CD4-positive, alpha-beta memory T cell (primary cell): Measurements from ENCODE around the gene EXOC3L1. TPM values are rescaled to one million over a fixed set of nuclear protein-coding genes. Genes with fewer than 3 reads are reported as not detected.
A peak's percentile ranks its signal among the peaks of the same experiment; 100 is the strongest.

Experiments
- CTCF ChIA-PET: fragments of 350-600 bp; sonication (Branson Sonifier 250); formaldehyde crosslinking; loops from one replicate; lab custom pipeline; 2021; ENCODE audit warnings: inconsistent platforms; ENCODE audit not compliant: partially characterized antibody; lab: Charles Lee
- POLR2A ChIA-PET: fragments of 350-600 bp; sonication (Branson Sonifier 250); formaldehyde crosslinking; loops from one replicate; lab custom pipeline; 2021; ENCODE audit not compliant: partially characterized antibody; lab: Charles Lee
- DNase-seq, 5 donors: peaks; one replicate each; pipeline versions ENCODE4 v3.0.0 to v3.0.0-alpha.2; 2020 to 2022; ENCODE audit warnings: mixed read lengths in 1 of 5
- H3K27ac ChIP-seq: one replicate; pipeline ENCODE4 v1.7.0; 2013; ENCODE audit warnings: low read depth, low read length
- H3K27me3 ChIP-seq: 2 replicates; pipeline ENCODE4 v1.7.0; 2013; ENCODE audit warnings: mild to moderate bottlenecking, low read length, moderate library complexity; ENCODE audit not compliant: insufficient read depth
- H3K36me3 ChIP-seq: 2 replicates; pipeline ENCODE4 v1.7.0; 2013; ENCODE audit warnings: mild to moderate bottlenecking, low read length, moderate library complexity; ENCODE audit not compliant: insufficient read depth
- H3K4me1 ChIP-seq: 2 replicates; pipeline ENCODE4 v1.7.0; 2013; ENCODE audit warnings: mild to moderate bottlenecking, low read length, moderate library complexity; ENCODE audit not compliant: insufficient read depth
- H3K4me3 ChIP-seq, 2 donors: one replicate each; pipeline ENCODE4 v1.7.0; 2013; ENCODE audit warnings: low read length in 2 of 2, mild to moderate bottlenecking in 1 of 2
- H3K9me3 ChIP-seq, 2 donors: one replicate each; pipeline ENCODE4 v1.7.0; 2013; ENCODE audit warnings: low read length in 2 of 2, control low read depth in 1 of 2; ENCODE audit not compliant: control insufficient read depth in 1 of 2
- H3K27ac Mint-ChIP-seq, 7 donors: one replicate each; pipeline ENCODE4 v1.8.0; 2020 to 2021; ENCODE audit warnings: mixed read lengths in 7 of 7, mild to moderate bottlenecking in 6 of 7, inconsistent platforms in 3 of 7, moderate library complexity in 3 of 7
- H3K27me3 Mint-ChIP-seq, 2 donors: one replicate each; pipeline ENCODE4 v1.8.0; 2020 to 2021; ENCODE audit warnings: mixed read lengths in 2 of 2
- H3K36me3 Mint-ChIP-seq, 2 donors: one replicate each; pipeline ENCODE4 v1.8.0; 2020 to 2021; ENCODE audit warnings: mixed read lengths in 2 of 2, inconsistent platforms in 1 of 2, mild to moderate bottlenecking in 1 of 2
- H3K4me1 Mint-ChIP-seq, 4 donors: one replicate each; pipeline ENCODE4 v1.8.0; 2020 to 2021; ENCODE audit warnings: mixed read lengths in 4 of 4, mild to moderate bottlenecking in 1 of 4
- H3K4me3 Mint-ChIP-seq, 8 donors: one replicate each; pipeline ENCODE4 v1.8.0; 2020 to 2021; ENCODE audit warnings: mixed read lengths in 8 of 8, mild to moderate bottlenecking in 7 of 8, moderate library complexity in 6 of 8, inconsistent platforms in 3 of 8
- H3K9me3 Mint-ChIP-seq, 8 donors: one replicate each; pipeline ENCODE4 v1.8.0; 2020 to 2021; ENCODE audit warnings: mixed read lengths in 8 of 8, mild to moderate bottlenecking in 5 of 8, inconsistent platforms in 3 of 8, moderate library complexity in 1 of 8
- intact Hi-C: fragments of 100-400 bp; cut with micrococcal nuclease; formaldehyde crosslinking; loops from one replicate; pipeline ENCODE4 v1.15.1; 2023
- polyA plus RNA-seq, 2 donors: library from polyadenylated mRNA; unstranded; fragments of 300-500 nt; fragmentation: Illumina TruSeq; gene quantifications; one replicate each; pipeline ENCODE4 v1.2.3, GENCODE V29; 2021
- total RNA-seq, 2 experiments: library from RNA; stranded (reverse); gene quantifications; one replicate each; pipeline ENCODE4 v1.2.3, GENCODE V29; 2021

Gene EXOC3L1
- total and polyA plus RNA-seq, 4 experiments from 2014 or later, result 0.21 TPM; not detected in 3

- Histone ChIP-seq H3K36me3 (no peaks in the 10 kb centered on the region), H3K27ac (no peak overlapping the region), H3K4me3 (peak overlapping the region in 1 of 2 donors; percentile 54), H3K4me1 (peaks cover 65% of the 10 kb centered on the region), H3K27me3 (peaks cover 25% of the 10 kb centered on the region), H3K9me3 (no peaks in the 10 kb centered on the region)
- ChIA-PET POLR2A (interaction anchor here (0.8 to 13.1 kb wide), 11 partner anchors 10 to 318 kb away, joined by 3 to 320 read pairs (median 7); partner anchors contain the start of genes ATP6V0D1, B3GNT9, CBFB and E2F4), CTCF (interaction anchor here (0.8 to 7.9 kb wide), 6 partner anchors 9 to 150 kb away, joined by 3 to 71 read pairs (median 10); no protein-coding TSS in a partner anchor)
- Mint-ChIP-seq H3K4me1 (peaks cover 18 to 61% (median 33%) of the 10 kb centered on the region in 4 donors), H3K27me3 (peaks cover 13 to 18% of the 10 kb centered on the region in 2 donors), H3K9me3 (no peaks in the 10 kb centered on the region), H3K27ac (peak overlapping the region in 1 of 7 donors; percentile 35), H3K36me3 (peaks cover 0 to 18% of the 10 kb centered on the region in 2 donors), H3K4me3 (peak overlapping the region; percentile 25 to 76 (median 56))
- intact Hi-C loops, result loop anchor here (5.0 kb wide), 1 partner anchor 85 kb away; the partner anchor contains the start of genes FHOD1 and SLC9A5
- no peak for DNase-seq
These were observed 27.3 kb downstream of the EXOC3L1 start for GRCh38 chr16:67162506-67163163.

- Histone ChIP-seq H3K4me3 (peak overlapping the region in 1 of 2 donors; percentile 95), H3K9me3 (no peaks in the 10 kb centered on the region), H3K4me1 (peaks cover 75% of the 10 kb centered on the region), H3K36me3 (no peaks in the 10 kb centered on the region), H3K27ac (no peak overlapping the region), H3K27me3 (peaks cover 19% of the 10 kb centered on the region)
- peak overlapping the region in 1 of 7 donors; percentile 35 for H3K27ac Mint-ChIP-seq
- peaks cover 26 to 64% (median 43%) of the 10 kb centered on the region in 4 donors for H3K4me1 Mint-ChIP-seq
- ChIA-PET CTCF (interaction anchor here (2.2 to 13.4 kb wide), 5 partner anchors 7 to 146 kb away, joined by 14 to 187 read pairs (median 58); partner anchors contain the start of genes MATCAP1 and NOL3), POLR2A (interaction anchor here (0.9 to 13.1 kb wide), 11 partner anchors 9 to 319 kb away, joined by 3 to 320 read pairs (median 22); partner anchors contain the start of genes ATP6V0D1, B3GNT9, CBFB and EXOC3L1)
- peaks cover 4 to 18% of the 10 kb centered on the region in 2 donors for H3K36me3 Mint-ChIP-seq
- DNase-seq, result no peak
- peaks cover 8 to 13% of the 10 kb centered on the region in 2 donors for H3K27me3 Mint-ChIP-seq
- intact Hi-C loops, result loop anchor here (2.0 to 5.0 kb wide), 3 partner anchors 65 to 215 kb away; partner anchors contain the start of genes FHOD1, SLC9A5 and TMEM208
- no peaks in the 10 kb centered on the region for H3K9me3 Mint-ChIP-seq
- peak overlapping the region in 7 of 8 donors; percentile 42 to 92 (median 58) for H3K4me3 Mint-ChIP-seq
These were observed 28.3 kb downstream of the EXOC3L1 start for GRCh38 chr16:67161595-67162058.

GRCh38 chr16:67158637-67159600 is 31.0 kb downstream of the EXOC3L1 start:
- Mint-ChIP-seq H3K27me3 (peaks cover 3% of the 10 kb centered on the region in 2 donors), H3K4me3 (peak overlapping the region; percentile 92 to 96 (median 94)), H3K9me3 (no peaks in the 10 kb centered on the region), H3K36me3 (peaks cover 4 to 18% of the 10 kb centered on the region in 2 donors), H3K4me1 (peaks cover 36 to 73% (median 52%) of the 10 kb centered on the region in 4 donors), H3K27ac (peak overlapping the region; percentile 94 to 100 (median 99))
- H3K9me3 ChIP-seq, result no peaks in the 10 kb centered on the region
- DNase-seq, result peak; percentile 86 to 91 (median 88)
- peaks cover 79% of the 10 kb centered on the region for H3K4me1 ChIP-seq
- intact Hi-C loops, result loop anchor here (1.0 to 2.0 kb wide), 6 partner anchors 9 to 130 kb away; partner anchors contain the start of genes B3GNT9, CBFB, MATCAP1 and PHAF1
- ChIA-PET CTCF (interaction anchor here (0.9 to 13.4 kb wide), 10 partner anchors 8 to 188 kb away, joined by 3 to 187 read pairs (median 10); partner anchors contain the start of genes B3GNT9, MATCAP1, NOL3 and TMEM208), POLR2A (interaction anchor here (0.6 to 13.1 kb wide), 25 partner anchors 6 to 555 kb away, joined by 3 to 320 read pairs (median 7); partner anchors contain the start of genes ATP6V0D1, B3GNT9, CBFB and CIAO2B)
- H3K36me3 ChIP-seq, result no peaks in the 10 kb centered on the region
- peaks cover 7% of the 10 kb centered on the region for H3K27me3 ChIP-seq
- H3K27ac ChIP-seq, result peak overlapping the region; percentile 97
- H3K4me3 ChIP-seq, result peak overlapping the region; percentile 64 to 95

GRCh38 chr16:67157892-67158635 is 31.9 kb downstream of the EXOC3L1 start:
- ChIA-PET POLR2A (interaction anchor here (0.6 to 13.1 kb wide), 24 partner anchors 6 to 918 kb away, joined by 3 to 320 read pairs (median 8); partner anchors contain the start of genes B3GNT9, CBFB, CIAO2B and E2F4), CTCF (interaction anchor here (0.7 to 13.4 kb wide), 16 partner anchors 11 to 205 kb away, joined by 3 to 187 read pairs (median 4); partner anchors contain the start of genes E2F4, MATCAP1 and NOL3)
- Histone ChIP-seq H3K27ac (peak overlapping the region; percentile 97), H3K9me3 (no peaks in the 10 kb centered on the region), H3K36me3 (no peaks in the 10 kb centered on the region), H3K4me1 (peaks cover 74% of the 10 kb centered on the region), H3K4me3 (peak overlapping the region; percentile 64 to 95), H3K27me3 (peaks cover 7% of the 10 kb centered on the region)
- peak in 4 of 5 donors; percentile 50 to 70 (median 64) for DNase-seq
- intact Hi-C loops, result loop anchor here (2.0 kb wide), 1 partner anchor 49 kb away; the partner anchor contains the start of gene PHAF1
- peaks cover 4 to 18% of the 10 kb centered on the region in 2 donors for H3K36me3 Mint-ChIP-seq
- H3K4me1 Mint-ChIP-seq, result peaks cover 42 to 81% (median 56%) of the 10 kb centered on the region in 4 donors
- peaks cover 3% of the 10 kb centered on the region in 2 donors for H3K27me3 Mint-ChIP-seq
- H3K9me3 Mint-ChIP-seq, result no peaks in the 10 kb centered on the region
- peak overlapping the region; percentile 92 to 96 (median 94) for H3K4me3 Mint-ChIP-seq
- H3K27ac Mint-ChIP-seq, result peak overlapping the region; percentile 94 to 100 (median 99)

GRCh38 chr16:67157106-67157748 is 32.7 kb downstream of the EXOC3L1 start:
- Histone ChIP-seq H3K27me3 (no peaks in the 10 kb centered on the region), H3K36me3 (no peaks in the 10 kb centered on the region), H3K9me3 (no peaks in the 10 kb centered on the region), H3K4me1 (peaks cover 69% of the 10 kb centered on the region), H3K4me3 (peak overlapping the region in 1 of 2 donors; percentile 95), H3K27ac (peak overlapping the region; percentile 97)
- H3K4me3 Mint-ChIP-seq, result peak overlapping the region; percentile 77 to 96 (median 94)
- peak overlapping the region; percentile 94 to 100 (median 99) for H3K27ac Mint-ChIP-seq
- DNase-seq, result no peak
- H3K9me3 Mint-ChIP-seq, result no peaks in the 10 kb centered on the region
- intact Hi-C loops, result no loop called here
- peaks cover 45 to 84% (median 58%) of the 10 kb centered on the region in 4 donors for H3K4me1 Mint-ChIP-seq
- ChIA-PET POLR2A (interaction anchor here (0.9 to 13.1 kb wide), 15 partner anchors 8 to 205 kb away, joined by 3 to 320 read pairs (median 8); partner anchors contain the start of genes CBFB, FHOD1, MATCAP1 and NOL3), CTCF (interaction anchor here (0.7 to 13.4 kb wide), 16 partner anchors 12 to 204 kb away, joined by 3 to 187 read pairs (median 4); partner anchors contain the start of genes E2F4, MATCAP1 and NOL3)
- H3K27me3 Mint-ChIP-seq, result peaks cover 2 to 3% of the 10 kb centered on the region in 2 donors
- H3K36me3 Mint-ChIP-seq, result peaks cover 4 to 18% of the 10 kb centered on the region in 2 donors
